ENCODE data around the gene C1QTNF9B. TPM values are rescaled to one million over a fixed set of nuclear protein-coding genes. Genes with fewer than 3 reads are reported as not detected.

The C1QTNF9B gene
- total and polyA plus RNA-seq, 2 of the 8 experiments (the other 6 are each of a cell fraction or from before 2014, with no cell fraction given) = 0.11 TPM; not detected in 1

- WGBS, 2 experiments (ENCODE audit: extremely low coverage in 1 of 2, insufficient coverage in 1 of 2, insufficient read length in 1 of 2, insufficient replicate concordance in 2 of 2, low coverage in 1 of 2, low lambda C conversion rate in 2 of 2, missing lambda C conversion rate in 1 of 2) = 85% methylated on average over 1 of the region's 1 CpG; no CpG with 5 or more reads in 1 of the 2 experiments
- CTCF ChIA-PET (ENCODE audit: partially characterized antibody) = interaction anchor here (0.8 to 1.6 kb wide), 7 partner anchors 29 to 310 kb away, joined by 3 to 7 read pairs (median 4); no protein-coding TSS in a partner anchor
These were observed 21.7 kb upstream of the C1QTNF9B start for GRCh38 chr13:23919006-23919405.

More at GRCh38 chr13:23919006-23919405, 21.7 kb upstream of the C1QTNF9B start:
- Histone ChIP-seq H3K23me2 (ENCODE audit: low read depth, low read length) (no peaks in the 10 kb centered on the region), H3K14ac (ENCODE audit: insufficient read length) (no peak overlapping the region), H2BK15ac (ENCODE audit: low read length) (no peak overlapping the region), H3K27ac (ENCODE audit: low read depth, low read length) (no peak overlapping the region), H3K23ac (ENCODE audit: insufficient read length) (no peak overlapping the region), H3K4ac (replicated peaks; ENCODE audit: insufficient read length, low read depth, low read length) (no peak overlapping the region), H2BK120ac (replicated peaks; ENCODE audit: low read depth, low read length) (no peak overlapping the region), H2BK20ac (ENCODE audit: low read length) (no peak overlapping the region), H2AFZ (ENCODE audit: low read length) (no peak overlapping the region), H3K27me3 (replicated peaks in 1 of 4; ENCODE audit: control insufficient read depth in 3 of 4, extremely low read depth in 1 of 4, insufficient read depth in 3 of 4, low read length in 3 of 4) (no peaks in the 10 kb centered on the region), H3K4me1 (replicated peaks in 1 of 4; ENCODE audit: control insufficient read depth in 3 of 4, insufficient read depth in 4 of 4, low read length in 3 of 4) (peaks cover 0 to 6% (median 4%) of the 10 kb centered on the region in 4 experiments; a peak in 3 of 7 replicates), H3K9me3 (ENCODE audit: insufficient read depth in 2 of 2, low read depth in 1 of 2, low read length in 1 of 2) (no peaks in the 10 kb centered on the region), H3K79me1 (ENCODE audit: low read depth, low read length) (no peaks in the 10 kb centered on the region), H3K56ac (replicated peaks; ENCODE audit: insufficient read length, low read depth, low read length) (no peak overlapping the region), H2BK12ac (ENCODE audit: low read depth, low read length) (no peak overlapping the region), H4K20me1 (replicated peaks in 1 of 2; ENCODE audit: control insufficient read depth in 1 of 2, insufficient read depth in 2 of 2, low read length in 2 of 2) (no peaks in the 10 kb centered on the region), H2AK5ac (ENCODE audit: low read depth, low read length) (no peak overlapping the region), H4K5ac (ENCODE audit: insufficient read length, low read depth, low read length) (no peak overlapping the region), H3K4me2 (ENCODE audit: insufficient read depth in 1 of 2, low read depth in 2 of 2, low read length in 2 of 2) (no peak overlapping the region), H3K4me3 (ENCODE audit: extremely low read depth in 1 of 4, insufficient read depth in 2 of 4, low read depth in 3 of 4, low read length in 4 of 4) (no peak overlapping the region), H3K9ac (replicated peaks in 1 of 4; ENCODE audit: extremely low read depth in 1 of 4, low read depth in 3 of 4, low read length in 3 of 4) (no peak overlapping the region), H2BK5ac (ENCODE audit: low read depth, low read length) (no peak overlapping the region), H4K8ac (ENCODE audit: extremely low read depth, insufficient read depth, low read length) (no peak overlapping the region), H4K91ac (replicated peaks; ENCODE audit: insufficient read length, low read length) (no peak overlapping the region), H3K18ac (ENCODE audit: extremely low read depth, low read length) (no peak overlapping the region), H3K79me2 (ENCODE audit: control insufficient read depth in 1 of 2, insufficient read depth in 2 of 2, low read length in 2 of 2) (no peaks in the 10 kb centered on the region), H3K36me3 (ENCODE audit: control insufficient read depth in 2 of 4, insufficient read depth in 4 of 4, low read length in 3 of 4) (no peaks in the 10 kb centered on the region)
- DNase-seq (ENCODE audit: low read depth in 1 of 2, low spot score in 2 of 2) (no peak), FAIRE-seq (no peak)
- TF ChIP-seq SIN3A (conservative IDR thresholded peaks at IDR 0.05 in 1 of 2, IDR thresholded peaks at IDR 0.05 in 1 of 2; ENCODE audit: low read depth in 1 of 2, low read length in 2 of 2) = no peak
- POLR2A ChIA-PET (ENCODE audit: partially characterized antibody) = no interaction called here
